Heart left ventricle (tissue), 16 donors: ENCODE measurements around the gene TMEM106C. TPM values are rescaled to one million over a fixed set of nuclear protein-coding genes. Genes with fewer than 3 reads are reported as not detected.

Experiments
- ATAC-seq, 4 donors: fragments of 200-7000 bp; cut with Tn5 transposase; one replicate each; pipeline ENCODE4 v1.9.1; 2020 to 2022; ENCODE audit warnings: moderate library complexity in 4 of 4, mild to moderate bottlenecking in 3 of 4, moderate number of reproducible peaks in 1 of 4
- DNase-seq, 5 donors: peaks; one replicate each; pipeline ENCODE4 v3.0.0-alpha.2; 2020
- H3K27ac ChIP-seq, 12 donors: fragments of 200-600 bp; sonication (generic) in 4 of 12; one replicate each; pipeline versions ENCODE4 v1.5.0 to v1.8.0; 2016 to 2022; ENCODE audit warnings: mild to moderate bottlenecking in 2 of 12
- H3K27me3 ChIP-seq, 9 donors: fragments of 200-600 bp; sonication (generic) in 2 of 9; one replicate each; pipeline versions ENCODE4 v1.5.1 to v1.8.0; 2016 to 2022; ENCODE audit warnings: mild to moderate bottlenecking in 3 of 9
- H3K36me3 ChIP-seq, 9 donors: fragments of 200-600 bp; sonication (generic) in 2 of 9; one replicate each; pipeline versions ENCODE4 v1.5.0 to v1.8.0; 2018 to 2022; ENCODE audit warnings: mild to moderate bottlenecking in 2 of 9
- H3K4me1 ChIP-seq, 12 donors: fragments of 200-600 bp; sonication (generic) in 4 of 12; one replicate each; pipeline versions ENCODE4 v1.5.0 to v1.8.0; 2016 to 2022; ENCODE audit warnings: mild to moderate bottlenecking in 3 of 12
- H3K4me3 ChIP-seq, 12 donors: fragments of 200-600 bp; sonication (generic) in 4 of 12; one replicate each; pipeline versions ENCODE4 v1.5.0 to v1.8.0; 2017 to 2022; ENCODE audit warnings: mild to moderate bottlenecking in 9 of 12, moderate library complexity in 4 of 12
- H3K9me3 ChIP-seq, 12 donors: fragments of 200-600 bp; sonication (generic) in 4 of 12; one replicate each; pipeline versions ENCODE4 v1.5.0 to v1.8.0; 2016 to 2022; ENCODE audit warnings: mild to moderate bottlenecking in 1 of 12
- POLR2A ChIP-seq, 2 donors: fragments of 450-650 bp; IDR thresholded peaks; one replicate each; pipeline ENCODE4 v1.6.1; 2017; ENCODE audit warnings: antibody characterized with exemption in 2 of 2, mild to moderate bottlenecking in 2 of 2, moderate library complexity in 2 of 2
- WGBS, 4 donors: extraction: QIAGEN DNeasy Blood & Tissue Kit in 2 of 4; methylation state at CpG; one replicate each; pipeline versions ENCODE4 v1.1.5 to v1.1.7; 2013 to 2018; 5-methylcytosine and 5-hydroxymethylcytosine counted together
- intact Hi-C, 10 donors: fragments of 100-400 bp; cut with DNase I; formaldehyde crosslinking; loops; one replicate each; pipeline versions ENCODE4 v1.11.1 to v1.14.2; 2022
- polyA plus RNA-seq, 2 donors: library from polyadenylated mRNA; stranded (reverse); fragments of 200-250 nt; gene quantifications; one replicate each; pipeline ENCODE4 v1.2.3, GENCODE V29; 2013
- total RNA-seq, 9 donors: library from RNA; depleted of rRNA in 2 of 9; stranded (reverse); fragments of >200 nt in 2 of 9; fragmentation: NEBNext Ultra II Directional in 3 of 9; extraction: Animal tissue kit (Norgen Biotek cat#: 25700) in 3 of 9; gene quantifications; one replicate each; pipeline versions ENCODE4 v1.1.0 to v1.2.4, GENCODE V29; 2016 to 2023
- TF ChIP-seq, protein P1 (sequence below), 12 donors: fragments of 200-600 bp; sonication (generic) in 4 of 12; IDR thresholded peaks; one replicate each; pipeline versions ENCODE4 v1.5.0 to v1.8.0; 2018 to 2022; ENCODE audit warnings: antibody characterized with exemption in 12 of 12, mild to moderate bottlenecking in 5 of 12
- donor health status: ischemic (EF 13 %, LVEDD 7.1; RV severe dilation, severe dysfunction).
- donor health status: healthy with polysubstance abuse.
- donor health status: DM: no; HTN: yes; CAD: no.
- donor health status: DM: no; HTN: no; CAD: no.
- donor health status: ischemic (EF 25% LVEDD 6.9; RV normal size, moderate dysfunction).
- donor health status: ischemic (EF 25% LVEDD 5.7; RV mildly dilated, moderate dysfunction).
- donor health status: healthy.
- donor health status: DM: yes; HTN: yes; CAD: no.
- donor health status: ischemic (EF 35%, LVEDD 5.7; RV mildly dilated, moderate dysfunction).
- donor health status: nonischemic (EF 11% LVEDD 7.7; RV severe dilation, severe dysfunction).
- donor health status: DM: yes; HTN: yes; CAD: no.
- donor health status: PGD.
- donor health status: ischemic (EF 29% LVEDD 5.4; RV normal size, mild dysfunction).
- donor health status: nonischemic (EF 23%, LVEDD 6.1; RV moderate dilation, normal function).

TMEM106C gene
- total and polyA plus RNA-seq, 11 donors, result 23.0 to 66.6 (median 50.0) TPM

GRCh38 chr12:48005001-48005749 lies 41.8 kb downstream of the TMEM106C start:
- H3K4me1 ChIP-seq, result peaks cover 3 to 47% (median 40%) of the 10 kb centered on the region in 12 donors
- DNase-seq (no peak), ATAC-seq (no peak)
- peaks cover 21 to 85% (median 44%) of the 10 kb centered on the region in 9 donors for H3K27me3 ChIP-seq
- intact Hi-C loops, result no loop called here
- H3K9me3 ChIP-seq, result no peaks in the 10 kb centered on the region
- WGBS, 4 donors, result 47 to 64% (median 55%) methylated on average over 25 to 30 of the region's 30 CpGs
- no peaks in the 10 kb centered on the region for H3K36me3 ChIP-seq
- TF ChIP-seq POLR2A (IDR thresholded peaks at IDR 0.05), result no peak
- TF ChIP-seq, protein P1, sequence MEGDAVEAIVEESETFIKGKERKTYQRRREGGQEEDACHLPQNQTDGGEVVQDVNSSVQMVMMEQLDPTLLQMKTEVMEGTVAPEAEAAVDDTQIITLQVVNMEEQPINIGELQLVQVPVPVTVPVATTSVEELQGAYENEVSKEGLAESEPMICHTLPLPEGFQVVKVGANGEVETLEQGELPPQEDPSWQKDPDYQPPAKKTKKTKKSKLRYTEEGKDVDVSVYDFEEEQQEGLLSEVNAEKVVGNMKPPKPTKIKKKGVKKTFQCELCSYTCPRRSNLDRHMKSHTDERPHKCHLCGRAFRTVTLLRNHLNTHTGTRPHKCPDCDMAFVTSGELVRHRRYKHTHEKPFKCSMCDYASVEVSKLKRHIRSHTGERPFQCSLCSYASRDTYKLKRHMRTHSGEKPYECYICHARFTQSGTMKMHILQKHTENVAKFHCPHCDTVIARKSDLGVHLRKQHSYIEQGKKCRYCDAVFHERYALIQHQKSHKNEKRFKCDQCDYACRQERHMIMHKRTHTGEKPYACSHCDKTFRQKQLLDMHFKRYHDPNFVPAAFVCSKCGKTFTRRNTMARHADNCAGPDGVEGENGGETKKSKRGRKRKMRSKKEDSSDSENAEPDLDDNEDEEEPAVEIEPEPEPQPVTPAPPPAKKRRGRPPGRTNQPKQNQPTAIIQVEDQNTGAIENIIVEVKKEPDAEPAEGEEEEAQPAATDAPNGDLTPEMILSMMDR (IDR thresholded peaks at IDR 0.05), result no peak
- H3K4me3 ChIP-seq, result peak overlapping the region in 2 of 12 donors; percentile 4 to 50
- no peak overlapping the region for H3K27ac ChIP-seq

DNA sequence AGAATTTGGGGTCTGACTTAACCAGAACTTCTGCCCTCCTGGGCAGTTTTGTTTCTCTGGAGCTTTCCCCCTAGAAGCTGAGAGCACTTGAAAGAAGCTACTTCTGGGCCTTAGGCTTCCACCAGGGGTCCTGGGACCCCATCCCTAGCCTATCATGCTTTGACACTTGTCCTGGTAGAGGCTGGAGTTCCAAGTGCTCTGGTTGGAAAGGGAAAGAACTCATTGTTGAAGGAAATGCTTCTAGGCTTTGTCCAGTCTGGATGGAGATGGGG lies 42.3 kb downstream of the TMEM106C start:
- H3K4me3 ChIP-seq, result no peak overlapping the region
- H3K27ac ChIP-seq, result no peak overlapping the region
- H3K9me3 ChIP-seq, result no peaks in the 10 kb centered on the region
- DNase-seq (no peak), ATAC-seq (no peak)
- peaks cover 3 to 46% (median 40%) of the 10 kb centered on the region in 12 donors for H3K4me1 ChIP-seq
- peaks cover 21 to 82% (median 44%) of the 10 kb centered on the region in 9 donors for H3K27me3 ChIP-seq
- TF ChIP-seq POLR2A (IDR thresholded peaks at IDR 0.05), result no peak
- TF ChIP-seq, protein P1 (IDR thresholded peaks at IDR 0.05), result no peak
- intact Hi-C loops, result no loop called here
- no peaks in the 10 kb centered on the region for H3K36me3 ChIP-seq

GRCh38 chr12:48007206-48007605 lies 43.8 kb downstream of the TMEM106C start:
- TF ChIP-seq POLR2A (IDR thresholded peaks at IDR 0.05), result no peak
- TF ChIP-seq, protein P1 (IDR thresholded peaks at IDR 0.05), result no peak
- 87 to 94% (median 89%) methylated on average over 4 of the region's 4 CpGs for WGBS, 4 donors
- Histone ChIP-seq H3K27me3 (peaks cover 21 to 70% (median 41%) of the 10 kb centered on the region in 9 donors), H3K4me1 (peaks cover under 1 to 30% (median 26%) of the 10 kb centered on the region in 12 donors), H3K27ac (no peak overlapping the region), H3K4me3 (no peak overlapping the region), H3K36me3 (no peaks in the 10 kb centered on the region), H3K9me3 (no peaks in the 10 kb centered on the region)
- intact Hi-C loops, result no loop called here
- ATAC-seq (no peak), DNase-seq (no peak)

DNA sequence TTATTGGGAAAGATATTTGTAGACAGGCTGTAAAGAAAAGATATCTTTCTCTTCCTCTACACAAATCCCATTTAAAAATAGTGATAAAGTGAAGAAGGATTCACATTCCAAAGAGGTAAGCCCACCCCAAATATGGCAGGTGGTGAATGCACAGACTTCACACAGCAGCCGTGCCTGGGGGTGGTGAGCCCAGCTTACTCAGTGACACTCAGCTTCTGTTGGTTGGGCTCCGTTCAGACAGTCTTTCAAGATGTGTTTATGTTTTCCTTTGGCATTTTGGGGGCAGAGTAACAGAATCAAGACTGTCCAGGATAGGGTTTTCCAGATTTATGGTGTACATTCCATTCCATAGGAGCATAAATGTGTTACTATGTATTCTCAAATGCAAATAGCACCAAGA lies 45.0 kb downstream of the TMEM106C start:
- WGBS, 4 donors, result 49 to 66% (median 55%) methylated on average over 2 of the region's 2 CpGs
- peaks cover 21 to 60% (median 30%) of the 10 kb centered on the region in 9 donors for H3K27me3 ChIP-seq
- no peaks in the 10 kb centered on the region for H3K9me3 ChIP-seq
- TF ChIP-seq, protein P1 (IDR thresholded peaks at IDR 0.05), result no peak
- no peak for TF ChIP-seq POLR2A (IDR thresholded peaks at IDR 0.05)
- H3K36me3 ChIP-seq, result no peaks in the 10 kb centered on the region
- ATAC-seq (no peak), DNase-seq (no peak)
- H3K27ac ChIP-seq, result no peak overlapping the region
- no peak overlapping the region for H3K4me3 ChIP-seq
- intact Hi-C loops, result no loop called here
- H3K4me1 ChIP-seq, result peaks cover 0 to 19% (median 15%) of the 10 kb centered on the region in 12 donors
